Endodermal cell (in vitro differentiated cells): ENCODE results near the gene KIRREL3. TPM values are rescaled to one million over a fixed set of nuclear protein-coding genes. Genes with fewer than 3 reads are reported as not detected.

ENCODE experiments used
- DNase-seq: peaks from one replicate; pipeline ENCODE4 v3.0.0-alpha.2; 2017
- H3K27ac ChIP-seq: 2 replicates; pipeline ENCODE4 v1.5.1; 2013; ENCODE audit warnings: mild to moderate bottlenecking, low read depth, low read length, moderate library complexity
- H3K27me3 ChIP-seq: 2 replicates; pipeline ENCODE4 v1.6.1; 2013; ENCODE audit warnings: mild to moderate bottlenecking, low read length, moderate library complexity; ENCODE audit not compliant: insufficient read depth, control insufficient read depth, poor library complexity, severe bottlenecking
- H3K36me3 ChIP-seq: 2 replicates; pipeline ENCODE4 v1.7.0; 2013; ENCODE audit warnings: mild to moderate bottlenecking, low read length, moderate library complexity; ENCODE audit not compliant: control insufficient read depth, insufficient read depth
- H3K4me1 ChIP-seq: one replicate; pipeline ENCODE4 v1.7.0; 2013; ENCODE audit warnings: low read length; ENCODE audit not compliant: control insufficient read depth, insufficient read depth
- H3K4me3 ChIP-seq: 2 replicates; pipeline ENCODE4 v1.5.1; 2013; ENCODE audit warnings: mild to moderate bottlenecking, low read length, moderate library complexity
- H3K9ac ChIP-seq: 2 replicates; pipeline ENCODE4 v1.6.1; 2013; ENCODE audit warnings: mild to moderate bottlenecking, low read length, moderate library complexity; ENCODE audit not compliant: poor library complexity, severe bottlenecking; ENCODE audit errors: extremely low read depth
- H3K9me3 ChIP-seq: 2 replicates; pipeline ENCODE4 v1.6.1; 2013; ENCODE audit warnings: mild to moderate bottlenecking, low read length, moderate library complexity; ENCODE audit not compliant: control insufficient read depth
- H3K27ac Mint-ChIP-seq: 2 replicates; pipeline ENCODE4 v1.8.0; 2020; ENCODE audit warnings: mixed read lengths
- H3K27me3 Mint-ChIP-seq: 2 replicates; pipeline ENCODE4 v1.8.0; 2021; ENCODE audit warnings: mild to moderate bottlenecking, mixed read lengths; ENCODE audit not compliant: insufficient read depth
- H3K36me3 Mint-ChIP-seq: 2 replicates; pipeline ENCODE4 v1.8.0; 2020; ENCODE audit warnings: low read depth, mixed read lengths
- H3K4me1 Mint-ChIP-seq: 2 replicates; pipeline ENCODE4 v1.8.0; 2020; ENCODE audit warnings: mixed read lengths
- H3K4me3 Mint-ChIP-seq: 2 replicates; pipeline ENCODE4 v1.8.0; 2020; ENCODE audit warnings: mild to moderate bottlenecking, moderate library complexity, mixed read lengths
- H3K9me3 Mint-ChIP-seq: 2 replicates; pipeline ENCODE4 v1.8.0; 2020; ENCODE audit warnings: mild to moderate bottlenecking, mixed read lengths
- WGBS, 2 experiments: methylation state at CpG; one replicate each; pipeline versions ENCODE4 v1.1.5 to v1.1.7; 2013; ENCODE audit warnings: missing lambda C conversion rate in 2 of 2, mixed read lengths in 1 of 2; ENCODE audit not compliant: insufficient coverage in 1 of 2, insufficient read length in 1 of 2; 5-methylcytosine and 5-hydroxymethylcytosine counted together
- total RNA-seq, 2 donors: library from RNA; stranded (reverse); fragmentation: NEBNext Ultra II Directional in 1 of 2; extraction: Animal tissue kit (Norgen Biotek cat#: 25700) in 1 of 2; gene quantifications; 2 replicates in 1 of 2; 3 replicates in 1 of 2; pipeline ENCODE4 v1.2.1, GENCODE V29; 2021
- TF ChIP-seq, protein P1 (sequence below): fragments of 200-600 bp; sonication (generic); conservative IDR thresholded peaks from 2 replicates; pipeline ENCODE4 v1.5.0; 2021; ENCODE audit warnings: antibody characterized with exemption, mild to moderate bottlenecking

KIRREL3 gene
- total RNA-seq, 2 donors from 2014 or later, result 1.1 to 1.4 TPM

DNA sequence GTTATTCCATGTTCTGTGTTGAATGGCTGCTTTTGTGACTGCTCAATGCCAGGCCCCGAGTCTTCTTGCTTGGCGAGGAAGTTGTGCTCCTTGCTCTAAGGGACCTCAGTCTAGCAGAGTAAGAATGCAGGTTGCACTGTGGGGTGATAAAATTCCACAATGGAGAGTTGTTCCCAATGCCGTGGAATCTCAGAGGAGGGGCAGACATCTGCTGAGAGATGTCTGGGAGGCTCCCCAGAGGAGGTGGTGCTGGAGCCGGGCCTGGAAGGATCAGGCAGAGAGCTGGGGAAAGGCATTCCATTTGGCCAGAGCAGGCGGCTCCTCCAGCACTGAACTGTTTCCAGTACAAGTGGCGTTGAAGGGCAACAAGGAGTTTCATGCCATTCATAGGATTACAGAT, 589.9 kb downstream of the KIRREL3 start:
- Histone ChIP-seq H3K4me1 (no peaks in the 10 kb centered on the region), H3K36me3 (peaks cover 5% of the 10 kb centered on the region), H3K9me3 (no peaks in the 10 kb centered on the region), H3K27me3 (no peaks in the 10 kb centered on the region), H3K9ac (no peak overlapping the region), H3K27ac (no peak overlapping the region), H3K4me3 (no peak overlapping the region)
- Mint-ChIP-seq H3K4me1 (peaks cover under 1% of the 10 kb centered on the region), H3K36me3 (peaks cover 27% of the 10 kb centered on the region), H3K27ac (no peak overlapping the region), H3K27me3 (no peaks in the 10 kb centered on the region), H3K9me3 (no peaks in the 10 kb centered on the region), H3K4me3 (no peak overlapping the region)
- TF ChIP-seq, protein P1, sequence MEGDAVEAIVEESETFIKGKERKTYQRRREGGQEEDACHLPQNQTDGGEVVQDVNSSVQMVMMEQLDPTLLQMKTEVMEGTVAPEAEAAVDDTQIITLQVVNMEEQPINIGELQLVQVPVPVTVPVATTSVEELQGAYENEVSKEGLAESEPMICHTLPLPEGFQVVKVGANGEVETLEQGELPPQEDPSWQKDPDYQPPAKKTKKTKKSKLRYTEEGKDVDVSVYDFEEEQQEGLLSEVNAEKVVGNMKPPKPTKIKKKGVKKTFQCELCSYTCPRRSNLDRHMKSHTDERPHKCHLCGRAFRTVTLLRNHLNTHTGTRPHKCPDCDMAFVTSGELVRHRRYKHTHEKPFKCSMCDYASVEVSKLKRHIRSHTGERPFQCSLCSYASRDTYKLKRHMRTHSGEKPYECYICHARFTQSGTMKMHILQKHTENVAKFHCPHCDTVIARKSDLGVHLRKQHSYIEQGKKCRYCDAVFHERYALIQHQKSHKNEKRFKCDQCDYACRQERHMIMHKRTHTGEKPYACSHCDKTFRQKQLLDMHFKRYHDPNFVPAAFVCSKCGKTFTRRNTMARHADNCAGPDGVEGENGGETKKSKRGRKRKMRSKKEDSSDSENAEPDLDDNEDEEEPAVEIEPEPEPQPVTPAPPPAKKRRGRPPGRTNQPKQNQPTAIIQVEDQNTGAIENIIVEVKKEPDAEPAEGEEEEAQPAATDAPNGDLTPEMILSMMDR, result no peak
- DNase-seq, result no peak
- WGBS, 2 experiments, result 90 to 91% methylated on average over 5 to 6 of the region's 6 CpGs

DNA sequence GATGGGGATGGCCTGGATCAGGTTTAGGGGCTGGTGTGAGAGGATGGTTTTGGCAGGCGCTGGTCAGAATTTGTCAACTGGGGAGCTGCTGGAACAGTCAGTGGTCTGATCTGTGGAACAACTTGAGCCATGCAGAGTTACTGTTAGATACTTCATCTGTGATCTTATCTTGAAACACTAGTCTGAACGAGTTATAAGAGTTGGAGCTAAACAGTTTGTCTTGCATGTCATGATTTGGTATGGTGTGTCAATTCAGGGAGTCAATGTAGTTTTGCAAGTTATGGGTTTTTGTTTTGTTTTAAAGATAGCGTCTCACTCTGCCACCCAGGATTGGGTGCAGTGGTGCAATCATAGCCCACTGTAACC, 591.0 kb downstream of the KIRREL3 start:
- Histone ChIP-seq H3K9me3 (no peaks in the 10 kb centered on the region), H3K9ac (no peak overlapping the region), H3K36me3 (peaks cover 5% of the 10 kb centered on the region), H3K4me3 (no peak overlapping the region), H3K27ac (no peak overlapping the region), H3K4me1 (no peaks in the 10 kb centered on the region), H3K27me3 (no peaks in the 10 kb centered on the region)
- Mint-ChIP-seq H3K4me1 (peaks cover 6% of the 10 kb centered on the region), H3K27ac (no peak overlapping the region), H3K36me3 (peaks cover 27% of the 10 kb centered on the region), H3K9me3 (no peaks in the 10 kb centered on the region), H3K4me3 (no peak overlapping the region), H3K27me3 (no peaks in the 10 kb centered on the region)
- DNase-seq, result no peak
- 94 to 96% methylated on average over 3 of the region's 3 CpGs for WGBS, 2 experiments
- TF ChIP-seq, protein P1, result no peak

DNA sequence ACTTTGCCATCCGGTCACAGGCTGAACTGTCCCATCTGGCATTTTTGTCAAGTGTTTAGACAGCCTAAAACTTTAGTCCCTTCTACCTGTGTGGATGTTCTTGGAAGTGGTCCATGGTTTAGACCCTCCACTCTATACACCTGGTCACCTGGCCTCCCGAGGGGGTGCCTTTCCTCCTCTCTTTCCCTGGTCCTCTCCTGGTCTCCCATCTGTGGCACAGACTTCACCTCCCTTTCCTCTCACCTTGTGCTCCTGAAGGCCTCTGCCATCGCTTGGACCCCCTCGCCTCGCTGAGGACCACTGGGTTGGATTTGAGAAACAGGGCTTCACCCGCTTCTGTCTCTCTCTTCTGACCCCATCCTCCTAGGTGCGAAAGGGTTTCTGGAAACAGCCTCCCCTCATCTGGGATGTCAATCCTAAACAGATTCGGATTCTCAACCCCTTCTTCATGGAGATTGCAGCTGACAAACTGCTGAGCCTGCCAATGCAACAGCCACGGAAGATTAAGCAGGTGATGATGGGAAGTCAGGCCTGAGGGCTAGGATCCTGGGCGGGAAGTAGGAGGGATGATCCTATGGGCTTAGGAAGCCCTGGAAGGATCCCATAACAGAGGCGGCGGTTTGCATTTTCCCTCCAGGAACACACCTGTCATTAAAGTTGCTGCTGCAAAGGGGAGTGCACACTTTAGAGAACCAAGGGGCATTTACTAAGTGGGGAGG, 591.5 kb downstream of the KIRREL3 start:
- H3K4me3 Mint-ChIP-seq, result no peak overlapping the region
- WGBS, 2 experiments, result 93 to 94% methylated on average over 8 to 12 of the region's 12 CpGs
- no peak overlapping the region for H3K27ac Mint-ChIP-seq
- no peaks in the 10 kb centered on the region for H3K4me1 ChIP-seq
- TF ChIP-seq, protein P1, result no peak
- H3K9ac ChIP-seq, result no peak overlapping the region
- H3K27ac ChIP-seq, result no peak overlapping the region
- H3K36me3 ChIP-seq, result peaks cover 5% of the 10 kb centered on the region
- no peaks in the 10 kb centered on the region for H3K27me3 ChIP-seq
- no peak overlapping the region for H3K4me3 ChIP-seq
- no peaks in the 10 kb centered on the region for H3K9me3 ChIP-seq
- DNase-seq, result no peak
- peaks cover 24% of the 10 kb centered on the region for H3K36me3 Mint-ChIP-seq
- peaks cover 12% of the 10 kb centered on the region for H3K4me1 Mint-ChIP-seq
- no peaks in the 10 kb centered on the region for H3K27me3 Mint-ChIP-seq
- no peaks in the 10 kb centered on the region for H3K9me3 Mint-ChIP-seq
